ENCODE data around the gene GLP1R. TPM values are rescaled to one million over a fixed set of nuclear protein-coding genes. Genes with fewer than 3 reads are reported as not detected.

The GLP1R gene
- total RNA-seq, 1 experiment from 2014 or later, result not detected

DNA sequence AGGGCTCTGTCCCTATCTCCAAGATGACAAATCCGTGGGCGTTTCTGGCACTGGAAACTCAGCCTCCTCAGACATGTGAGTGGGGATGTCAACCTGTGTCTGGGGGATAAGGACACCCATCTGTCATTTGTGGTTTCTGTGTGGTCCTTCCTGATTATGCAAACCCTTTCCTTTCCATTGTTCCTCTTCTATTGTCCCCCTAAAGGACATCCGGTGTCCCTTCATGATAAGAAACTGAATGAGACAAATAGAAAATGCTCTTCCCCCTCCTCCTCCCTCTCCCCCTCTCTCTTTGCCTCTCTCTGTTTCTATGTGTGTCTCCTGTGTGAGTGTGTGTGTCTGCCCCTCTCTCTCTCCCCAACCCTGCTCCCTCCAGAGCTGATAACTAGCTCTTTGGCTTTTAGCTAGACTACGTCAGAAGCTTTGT is 11.5 kb upstream of the GLP1R start:
- intact Hi-C loops (cut with micrococcal nuclease; ENCODE audit: unreplicated experiment), result no loop called here
- H3K4me1 ChIP-seq (ENCODE audit: control insufficient read depth, insufficient read depth, low read length), result no peaks in the 10 kb centered on the region
- H3K27me3 ChIP-seq (ENCODE audit: control insufficient read depth, insufficient read depth, low read length), result peaks cover 48% of the 10 kb centered on the region
- POLR2A ChIA-PET, result no interaction called here
- no peak overlapping the region for H3K4me3 ChIP-seq (ENCODE audit: low read depth in 2 of 2, low read length in 2 of 2)
- H3K36me3 ChIP-seq (ENCODE audit: control insufficient read depth, insufficient read depth, low read length), result no peaks in the 10 kb centered on the region
- TF ChIP-seq, protein P1, sequence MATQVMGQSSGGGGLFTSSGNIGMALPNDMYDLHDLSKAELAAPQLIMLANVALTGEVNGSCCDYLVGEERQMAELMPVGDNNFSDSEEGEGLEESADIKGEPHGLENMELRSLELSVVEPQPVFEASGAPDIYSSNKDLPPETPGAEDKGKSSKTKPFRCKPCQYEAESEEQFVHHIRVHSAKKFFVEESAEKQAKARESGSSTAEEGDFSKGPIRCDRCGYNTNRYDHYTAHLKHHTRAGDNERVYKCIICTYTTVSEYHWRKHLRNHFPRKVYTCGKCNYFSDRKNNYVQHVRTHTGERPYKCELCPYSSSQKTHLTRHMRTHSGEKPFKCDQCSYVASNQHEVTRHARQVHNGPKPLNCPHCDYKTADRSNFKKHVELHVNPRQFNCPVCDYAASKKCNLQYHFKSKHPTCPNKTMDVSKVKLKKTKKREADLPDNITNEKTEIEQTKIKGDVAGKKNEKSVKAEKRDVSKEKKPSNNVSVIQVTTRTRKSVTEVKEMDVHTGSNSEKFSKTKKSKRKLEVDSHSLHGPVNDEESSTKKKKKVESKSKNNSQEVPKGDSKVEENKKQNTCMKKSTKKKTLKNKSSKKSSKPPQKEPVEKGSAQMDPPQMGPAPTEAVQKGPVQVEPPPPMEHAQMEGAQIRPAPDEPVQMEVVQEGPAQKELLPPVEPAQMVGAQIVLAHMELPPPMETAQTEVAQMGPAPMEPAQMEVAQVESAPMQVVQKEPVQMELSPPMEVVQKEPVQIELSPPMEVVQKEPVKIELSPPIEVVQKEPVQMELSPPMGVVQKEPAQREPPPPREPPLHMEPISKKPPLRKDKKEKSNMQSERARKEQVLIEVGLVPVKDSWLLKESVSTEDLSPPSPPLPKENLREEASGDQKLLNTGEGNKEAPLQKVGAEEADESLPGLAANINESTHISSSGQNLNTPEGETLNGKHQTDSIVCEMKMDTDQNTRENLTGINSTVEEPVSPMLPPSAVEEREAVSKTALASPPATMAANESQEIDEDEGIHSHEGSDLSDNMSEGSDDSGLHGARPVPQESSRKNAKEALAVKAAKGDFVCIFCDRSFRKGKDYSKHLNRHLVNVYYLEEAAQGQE (IDR thresholded peaks at IDR 0.05; ENCODE audit: insufficient read depth in 1 of 2, low read depth in 2 of 2, low read length in 1 of 2), result no peak
- TF ChIP-seq, protein P2, sequence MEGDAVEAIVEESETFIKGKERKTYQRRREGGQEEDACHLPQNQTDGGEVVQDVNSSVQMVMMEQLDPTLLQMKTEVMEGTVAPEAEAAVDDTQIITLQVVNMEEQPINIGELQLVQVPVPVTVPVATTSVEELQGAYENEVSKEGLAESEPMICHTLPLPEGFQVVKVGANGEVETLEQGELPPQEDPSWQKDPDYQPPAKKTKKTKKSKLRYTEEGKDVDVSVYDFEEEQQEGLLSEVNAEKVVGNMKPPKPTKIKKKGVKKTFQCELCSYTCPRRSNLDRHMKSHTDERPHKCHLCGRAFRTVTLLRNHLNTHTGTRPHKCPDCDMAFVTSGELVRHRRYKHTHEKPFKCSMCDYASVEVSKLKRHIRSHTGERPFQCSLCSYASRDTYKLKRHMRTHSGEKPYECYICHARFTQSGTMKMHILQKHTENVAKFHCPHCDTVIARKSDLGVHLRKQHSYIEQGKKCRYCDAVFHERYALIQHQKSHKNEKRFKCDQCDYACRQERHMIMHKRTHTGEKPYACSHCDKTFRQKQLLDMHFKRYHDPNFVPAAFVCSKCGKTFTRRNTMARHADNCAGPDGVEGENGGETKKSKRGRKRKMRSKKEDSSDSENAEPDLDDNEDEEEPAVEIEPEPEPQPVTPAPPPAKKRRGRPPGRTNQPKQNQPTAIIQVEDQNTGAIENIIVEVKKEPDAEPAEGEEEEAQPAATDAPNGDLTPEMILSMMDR (IDR thresholded peaks at IDR 0.05), result no peak
- TF ChIP-seq SIN3A (IDR thresholded peaks at IDR 0.05; ENCODE audit: borderline replicate concordance, insufficient read depth, low read depth, low read length) (no peak), TCF7L2 (IDR thresholded peaks at IDR 0.05; ENCODE audit: low read depth, low read length) (no peak), POLR2AphosphoS5 (IDR thresholded peaks at IDR 0.05; ENCODE audit: low read depth, low read length) (no peak)
- no peaks in the 10 kb centered on the region for H3K9me3 ChIP-seq (ENCODE audit: control insufficient read depth, insufficient read depth, low read depth, low read length)
- ATAC-seq, result no peak
- CTCF ChIA-PET, result interaction anchor here (0.6 kb wide), 1 partner anchor 125 kb away, joined by 10 read pairs; no protein-coding TSS in a partner anchor
- DNase-seq (ENCODE audit: low read depth, low spot score), result no peak
- in situ Hi-C loops (cut with HindIII; ENCODE audit: low pct_unique_long_range_greater_than_20kb, low sequenced_read_pairs), result no loop called here
- no peak overlapping the region for H3K27ac ChIP-seq (ENCODE audit: low read length)
- BruUV-seq (replicated peaks), result no TSS peak

DNA sequence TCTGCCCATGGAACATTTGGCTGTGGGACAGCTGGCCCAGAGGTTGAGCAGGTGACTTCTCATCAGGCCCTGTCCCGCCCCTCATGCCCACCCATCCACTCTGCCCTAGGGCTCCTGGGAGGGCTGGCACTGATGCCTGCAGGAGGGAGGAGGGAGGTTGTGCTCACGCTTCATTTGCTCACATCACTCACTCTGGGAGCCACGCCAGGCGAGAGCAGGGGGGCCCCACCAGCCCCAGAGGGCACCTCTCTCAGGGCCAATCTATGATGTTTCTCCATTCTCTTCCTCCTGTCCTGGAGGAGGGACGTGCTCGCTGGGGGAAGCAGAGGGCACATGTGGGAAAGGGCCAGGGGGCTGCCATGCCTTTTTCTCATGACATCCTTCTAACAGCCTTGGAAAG is 10.9 kb upstream of the GLP1R start:
- intact Hi-C loops (cut with micrococcal nuclease; ENCODE audit: unreplicated experiment) (no loop called here), in situ Hi-C loops (cut with HindIII; ENCODE audit: low pct_unique_long_range_greater_than_20kb, low sequenced_read_pairs) (no loop called here)
- TF ChIP-seq SIN3A (IDR thresholded peaks at IDR 0.05; ENCODE audit: borderline replicate concordance, insufficient read depth, low read depth, low read length), result no peak
- no peak for TF ChIP-seq TCF7L2 (IDR thresholded peaks at IDR 0.05; ENCODE audit: low read depth, low read length)
- TF ChIP-seq POLR2AphosphoS5 (IDR thresholded peaks at IDR 0.05; ENCODE audit: low read depth, low read length), result no peak
- TF ChIP-seq, protein P2 (IDR thresholded peaks at IDR 0.05), result no peak
- TF ChIP-seq, protein P1 (IDR thresholded peaks at IDR 0.05; ENCODE audit: insufficient read depth in 1 of 2, low read depth in 2 of 2, low read length in 1 of 2), result no peak
- H3K4me1 ChIP-seq (ENCODE audit: control insufficient read depth, insufficient read depth, low read length), result no peaks in the 10 kb centered on the region
- H3K27ac ChIP-seq (ENCODE audit: low read length), result no peak overlapping the region
- H3K36me3 ChIP-seq (ENCODE audit: control insufficient read depth, insufficient read depth, low read length), result no peaks in the 10 kb centered on the region
- DNase-seq (ENCODE audit: low read depth, low spot score) (no peak), ATAC-seq (no peak)
- no TSS peak for BruUV-seq (replicated peaks)
- ChIA-PET CTCF (no interaction called here), POLR2A (no interaction called here)
- no peaks in the 10 kb centered on the region for H3K9me3 ChIP-seq (ENCODE audit: control insufficient read depth, insufficient read depth, low read depth, low read length)
- H3K4me3 ChIP-seq (ENCODE audit: low read depth in 2 of 2, low read length in 2 of 2), result no peak overlapping the region
- peaks cover 48% of the 10 kb centered on the region for H3K27me3 ChIP-seq (ENCODE audit: control insufficient read depth, insufficient read depth, low read length)

All from Panc1 (cell line).